Vagina (tissue), 2 donors: ENCODE measurements around the gene PI16.

Source experiments
- POLR2A ChIP-seq, 2 donors: fragments of 450-650 bp; IDR thresholded peaks; one replicate each; pipeline ENCODE4 v1.6.1; 2017; ENCODE audit warnings: antibody characterized with exemption in 2 of 2, mild to moderate bottlenecking in 2 of 2, moderate library complexity in 2 of 2
- TF ChIP-seq, protein P1 (sequence below), 3 experiments: fragments of 450-650 bp in 2 of 3; fragments of 200-600 bp in 1 of 3; sonication (generic) in 1 of 3; IDR thresholded peaks; one replicate each; pipeline ENCODE4 v1.5.1; 2017 to 2019; ENCODE audit warnings: antibody characterized with exemption in 3 of 3, mild to moderate bottlenecking in 2 of 3, moderate library complexity in 2 of 3

DNA sequence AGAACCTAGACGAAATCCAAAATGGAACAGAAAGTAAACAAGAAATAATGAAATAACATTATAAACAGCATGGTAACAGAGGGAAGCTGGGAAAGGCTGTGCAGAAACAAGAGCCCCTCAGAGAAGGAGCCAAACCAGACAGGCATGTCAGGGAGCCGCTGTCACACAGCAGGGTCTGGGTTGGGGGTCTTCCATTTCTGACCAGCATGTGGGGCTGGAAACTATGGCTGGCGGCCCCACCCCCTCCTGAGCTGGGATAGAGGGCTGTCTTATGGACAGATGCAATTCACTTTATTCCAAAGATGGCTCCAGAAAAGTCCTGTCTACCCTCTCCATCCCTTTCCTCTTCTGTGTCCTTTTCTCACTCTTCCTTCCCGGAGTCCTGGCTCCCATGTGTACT, 41.5 kb upstream of the PI16 start:
- TF ChIP-seq, protein P1, sequence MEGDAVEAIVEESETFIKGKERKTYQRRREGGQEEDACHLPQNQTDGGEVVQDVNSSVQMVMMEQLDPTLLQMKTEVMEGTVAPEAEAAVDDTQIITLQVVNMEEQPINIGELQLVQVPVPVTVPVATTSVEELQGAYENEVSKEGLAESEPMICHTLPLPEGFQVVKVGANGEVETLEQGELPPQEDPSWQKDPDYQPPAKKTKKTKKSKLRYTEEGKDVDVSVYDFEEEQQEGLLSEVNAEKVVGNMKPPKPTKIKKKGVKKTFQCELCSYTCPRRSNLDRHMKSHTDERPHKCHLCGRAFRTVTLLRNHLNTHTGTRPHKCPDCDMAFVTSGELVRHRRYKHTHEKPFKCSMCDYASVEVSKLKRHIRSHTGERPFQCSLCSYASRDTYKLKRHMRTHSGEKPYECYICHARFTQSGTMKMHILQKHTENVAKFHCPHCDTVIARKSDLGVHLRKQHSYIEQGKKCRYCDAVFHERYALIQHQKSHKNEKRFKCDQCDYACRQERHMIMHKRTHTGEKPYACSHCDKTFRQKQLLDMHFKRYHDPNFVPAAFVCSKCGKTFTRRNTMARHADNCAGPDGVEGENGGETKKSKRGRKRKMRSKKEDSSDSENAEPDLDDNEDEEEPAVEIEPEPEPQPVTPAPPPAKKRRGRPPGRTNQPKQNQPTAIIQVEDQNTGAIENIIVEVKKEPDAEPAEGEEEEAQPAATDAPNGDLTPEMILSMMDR (IDR thresholded peaks at IDR 0.05) = no peak
- TF ChIP-seq POLR2A (IDR thresholded peaks at IDR 0.05) = no peak
